GM19025 (cell line): ENCODE results near the gene GALNT8.
"Not testable (repeated sequence)": the region's sequence is repeated elsewhere in the genome, so short reads cannot be mapped to it uniquely, and the experiment has no call there.

ENCODE experiments used
- ATAC-seq: cut with Tn5 transposase; IDR thresholded peaks from one replicate; pipeline ENCODE4 v1.9.1; 2021; ENCODE audit warnings: mild to moderate bottlenecking, low read depth, moderate library complexity; ENCODE audit not compliant: unreplicated experiment

The GALNT8 gene, protein sequence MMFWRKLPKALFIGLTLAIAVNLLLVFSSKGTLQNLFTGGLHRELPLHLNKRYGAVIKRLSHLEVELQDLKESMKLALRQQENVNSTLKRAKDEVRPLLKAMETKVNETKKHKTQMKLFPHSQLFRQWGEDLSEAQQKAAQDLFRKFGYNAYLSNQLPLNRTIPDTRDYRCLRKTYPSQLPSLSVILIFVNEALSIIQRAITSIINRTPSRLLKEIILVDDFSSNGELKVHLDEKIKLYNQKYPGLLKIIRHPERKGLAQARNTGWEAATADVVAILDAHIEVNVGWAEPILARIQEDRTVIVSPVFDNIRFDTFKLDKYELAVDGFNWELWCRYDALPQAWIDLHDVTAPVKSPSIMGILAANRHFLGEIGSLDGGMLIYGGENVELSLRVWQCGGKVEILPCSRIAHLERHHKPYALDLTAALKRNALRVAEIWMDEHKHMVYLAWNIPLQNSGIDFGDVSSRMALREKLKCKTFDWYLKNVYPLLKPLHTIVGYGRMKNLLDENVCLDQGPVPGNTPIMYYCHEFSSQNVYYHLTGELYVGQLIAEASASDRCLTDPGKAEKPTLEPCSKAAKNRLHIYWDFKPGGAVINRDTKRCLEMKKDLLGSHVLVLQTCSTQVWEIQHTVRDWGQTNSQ

DNA sequence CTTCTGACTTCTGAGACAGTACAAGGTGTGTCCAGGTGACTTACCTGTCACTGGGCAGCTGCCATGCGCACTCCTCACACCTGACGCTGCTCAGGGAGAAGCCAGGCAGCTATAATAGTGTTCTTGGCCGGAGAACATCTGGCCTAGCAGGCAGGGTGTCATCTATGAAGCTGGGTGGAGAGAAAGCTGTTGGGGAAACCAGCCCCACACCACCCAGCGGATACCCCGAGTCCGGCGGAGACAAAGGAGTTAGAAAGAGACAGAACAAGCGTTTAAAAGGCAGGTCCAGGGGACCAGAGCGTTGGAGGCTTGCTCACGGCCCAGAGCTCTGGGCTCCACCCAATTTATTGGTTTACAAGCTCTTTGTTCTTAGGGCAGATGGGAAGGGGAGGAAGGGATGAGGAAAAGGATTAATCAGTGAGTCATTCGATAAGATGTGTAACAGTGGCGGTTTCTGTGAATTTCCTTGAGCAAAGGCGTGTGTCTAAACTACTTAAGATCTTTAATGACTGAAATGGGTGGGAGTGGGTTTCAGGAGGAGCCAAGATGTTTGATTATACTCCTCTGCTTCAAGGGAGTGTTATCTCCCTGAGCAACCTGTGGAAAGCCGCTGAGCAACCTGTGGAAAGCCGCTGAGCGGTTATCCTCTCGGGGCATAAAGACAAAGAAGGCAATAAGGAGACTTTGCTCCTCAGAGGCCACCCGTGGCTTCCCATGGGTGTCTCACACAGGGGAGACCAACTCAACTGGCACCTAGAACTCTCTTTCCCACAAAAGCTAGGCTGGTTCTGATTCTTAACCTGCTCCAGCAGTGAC, at the start of gene GALNT8:
TSS of gene GALNT8 (plus strand) at position 580 of the 816 bp plus-strand sequence. CDS start 278 bp downstream, outside the sequence.
- ATAC-seq = no peak

DNA sequence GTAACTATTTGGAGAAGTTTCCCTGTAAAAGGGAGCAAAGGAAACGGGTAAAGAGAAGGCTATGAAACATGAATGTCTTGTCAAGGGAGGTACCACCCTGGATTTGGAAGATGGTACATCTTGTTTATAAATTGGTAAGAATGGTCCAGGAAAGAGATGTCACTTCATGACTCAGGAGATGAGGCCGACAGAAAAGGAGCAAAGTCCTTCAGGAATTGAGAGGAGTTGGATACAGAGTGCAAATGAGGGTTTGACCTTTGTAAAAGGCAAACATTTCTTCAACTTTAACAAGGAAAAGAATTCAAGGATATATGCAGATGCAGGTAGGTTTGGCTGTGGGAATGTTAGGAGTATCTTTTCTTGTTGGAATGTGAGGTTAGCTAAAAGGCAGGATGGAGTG, 40.5 kb upstream of the GALNT8 start:
- no peak for ATAC-seq

DNA sequence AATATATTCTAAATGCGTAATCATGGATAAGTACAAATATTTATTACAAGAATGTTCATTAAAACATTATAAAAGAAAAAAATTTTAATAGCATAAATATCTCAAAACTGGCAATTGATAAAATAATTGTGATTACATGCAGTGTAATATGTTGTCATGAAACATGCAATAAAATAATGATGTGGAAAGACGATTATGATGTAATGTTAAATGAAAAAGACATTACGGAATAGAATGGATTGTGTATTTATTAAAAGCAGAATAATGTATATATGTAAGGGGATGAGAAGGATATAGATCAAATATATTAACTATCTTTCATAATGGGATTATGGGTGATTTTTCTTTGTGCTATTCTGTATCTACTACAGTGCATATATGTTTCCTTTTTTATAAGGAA, 38.5 kb upstream of the GALNT8 start:
- ATAC-seq = no peak

DNA sequence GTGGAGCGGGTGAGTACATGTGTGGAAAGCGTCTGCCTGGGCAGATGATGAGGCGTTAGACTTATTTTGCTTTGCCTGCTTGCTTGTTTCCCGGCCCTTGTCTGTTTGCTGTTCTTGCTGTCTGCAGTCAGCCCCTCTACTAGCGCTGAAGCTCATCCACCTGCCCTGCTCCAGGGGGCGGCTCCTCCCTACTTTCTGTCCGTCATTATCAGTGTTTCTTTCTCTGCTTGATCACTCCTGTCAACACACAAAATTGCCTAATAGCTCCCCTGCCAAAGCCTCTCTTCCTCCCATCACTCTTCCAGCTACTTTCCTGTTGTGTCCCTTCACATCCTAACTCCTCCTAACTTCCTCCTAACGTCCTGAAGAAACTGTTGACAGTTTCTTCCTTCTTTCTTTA, 34.9 kb upstream of the GALNT8 start:
- ATAC-seq = no peak

DNA sequence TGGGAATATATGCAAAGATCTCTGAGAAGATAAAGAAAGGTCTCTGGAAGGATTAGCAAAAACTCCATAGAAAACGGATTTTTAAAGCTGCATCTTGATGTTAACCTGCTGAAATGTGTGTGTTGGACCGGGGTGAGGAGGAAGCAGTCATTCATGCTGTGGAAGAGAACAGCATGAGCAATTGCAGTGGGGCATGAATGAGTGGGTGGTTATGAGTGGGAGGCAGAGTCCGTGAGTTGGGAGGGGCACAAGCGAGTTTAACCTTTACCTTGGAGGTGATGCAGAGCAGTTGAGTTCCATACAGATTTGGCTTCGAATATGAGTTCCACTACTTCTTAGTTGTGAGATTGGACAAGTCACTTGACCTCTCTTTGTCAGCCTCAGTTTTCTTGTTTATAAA, 29.4 kb upstream of the GALNT8 start:
- no peak for ATAC-seq

DNA sequence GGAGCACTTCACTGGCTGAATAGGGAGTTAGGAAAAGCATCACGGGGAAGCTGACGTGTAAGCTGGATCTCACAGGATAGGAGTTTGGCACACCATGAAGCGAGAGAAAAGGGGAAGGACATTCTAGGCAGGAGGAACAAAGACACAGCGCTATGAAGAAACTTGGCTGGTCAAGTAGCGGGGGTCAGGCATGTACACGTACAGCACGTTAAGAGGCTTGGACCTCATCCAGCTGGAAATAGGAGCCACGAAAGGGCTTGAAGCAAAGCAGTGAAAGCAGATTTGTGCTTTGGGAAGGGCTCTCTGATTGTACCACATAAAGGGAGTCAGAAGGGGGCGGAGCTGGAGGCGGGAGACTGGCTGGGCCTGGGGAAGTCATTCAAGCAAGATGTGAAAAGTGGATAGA, 19.6 kb upstream of the GALNT8 start:
- no peak for ATAC-seq

DNA sequence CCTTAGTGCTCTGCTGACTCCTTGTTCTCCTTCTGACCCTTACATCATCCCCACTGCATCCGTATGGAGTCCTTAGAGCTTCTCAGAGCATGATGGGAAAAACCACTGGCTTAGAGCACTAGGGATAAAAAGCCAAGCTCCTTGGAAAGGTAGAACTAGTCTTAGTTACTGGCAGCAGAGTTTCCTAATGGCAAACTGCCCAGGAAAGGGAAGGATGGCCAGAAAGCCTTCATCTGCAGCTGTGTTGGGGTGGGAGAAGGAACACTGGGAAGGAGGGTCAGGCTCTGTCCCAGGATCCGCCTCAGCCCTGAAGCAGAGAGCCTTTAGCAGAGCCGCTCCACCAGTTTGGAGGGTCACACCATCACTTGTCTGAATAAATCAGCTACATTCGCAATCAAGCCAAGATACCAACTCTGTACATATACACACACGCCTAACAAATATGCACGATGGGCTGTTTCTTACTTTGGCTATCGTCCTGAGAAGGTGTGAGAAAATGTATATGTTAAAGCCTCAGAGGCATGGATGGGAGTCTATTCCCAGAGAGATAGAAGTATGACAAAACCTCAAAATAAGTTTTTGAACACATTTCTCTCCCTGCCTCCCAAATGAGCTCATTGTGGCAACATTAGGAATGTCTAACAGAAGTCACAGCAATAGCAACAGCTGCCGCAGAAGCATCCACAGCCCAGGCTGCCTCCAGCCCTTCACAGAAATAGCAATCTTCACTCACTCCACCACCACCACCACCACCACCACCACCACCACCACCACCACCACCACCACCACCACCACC, 18.6 kb upstream of the GALNT8 start:
- ATAC-seq = no peak

DNA sequence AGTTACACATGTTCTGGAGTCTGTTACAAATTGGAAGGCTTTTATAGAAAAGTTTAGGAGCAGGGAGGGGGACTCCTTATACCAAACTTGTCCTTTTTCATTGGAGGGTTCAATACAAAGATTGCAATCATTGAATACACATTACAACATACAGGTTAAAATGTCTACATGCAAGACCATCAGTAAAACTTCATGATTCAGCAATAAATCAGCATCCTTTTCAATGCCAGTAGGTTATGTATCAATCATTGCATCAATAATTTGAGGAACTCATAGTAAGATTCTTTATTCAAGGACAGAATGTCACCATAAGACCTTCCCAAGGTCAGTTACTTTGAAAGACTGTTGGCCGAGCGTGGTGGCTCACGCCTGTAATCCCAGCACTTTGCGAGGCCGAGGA, 16.5 kb upstream of the GALNT8 start:
- no peak for ATAC-seq

DNA sequence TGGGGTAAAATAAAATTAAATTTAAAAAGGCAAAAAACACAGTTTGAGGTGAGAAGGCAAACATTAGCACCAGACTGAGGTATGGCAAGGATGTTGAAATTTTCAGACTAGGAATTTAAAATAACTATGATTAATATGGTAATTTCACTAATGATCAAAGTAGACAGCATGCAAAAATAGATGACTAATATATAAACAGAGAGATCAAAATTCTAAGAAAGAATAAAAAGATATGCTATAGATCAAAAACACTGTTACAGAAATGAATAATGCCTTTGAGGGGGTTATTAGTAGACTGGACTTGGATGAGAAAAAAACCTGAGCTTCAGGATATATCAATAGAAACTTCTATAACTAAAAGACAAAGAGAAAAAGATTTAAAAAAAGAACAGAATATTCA, 14.4 kb upstream of the GALNT8 start:
- ATAC-seq = no peak

DNA sequence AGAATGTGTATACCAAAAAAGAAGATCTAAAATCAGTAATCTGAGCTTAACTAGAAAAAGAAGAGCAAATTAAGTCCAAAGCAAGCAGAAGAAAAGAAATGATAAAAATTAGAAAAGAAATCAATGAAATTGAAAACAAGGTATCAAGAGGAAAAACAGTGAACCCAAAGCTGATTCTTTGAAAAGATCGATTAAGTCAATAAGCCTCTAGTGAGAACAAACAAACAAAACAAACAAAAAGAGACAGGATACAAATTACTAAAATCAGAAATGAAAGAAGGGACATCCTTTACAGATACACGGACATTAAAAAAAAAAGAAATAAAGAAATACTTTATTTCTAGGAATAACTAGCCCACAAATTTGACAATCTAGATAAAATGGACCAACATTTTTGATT, 12.9 kb upstream of the GALNT8 start:
- no peak for ATAC-seq

DNA sequence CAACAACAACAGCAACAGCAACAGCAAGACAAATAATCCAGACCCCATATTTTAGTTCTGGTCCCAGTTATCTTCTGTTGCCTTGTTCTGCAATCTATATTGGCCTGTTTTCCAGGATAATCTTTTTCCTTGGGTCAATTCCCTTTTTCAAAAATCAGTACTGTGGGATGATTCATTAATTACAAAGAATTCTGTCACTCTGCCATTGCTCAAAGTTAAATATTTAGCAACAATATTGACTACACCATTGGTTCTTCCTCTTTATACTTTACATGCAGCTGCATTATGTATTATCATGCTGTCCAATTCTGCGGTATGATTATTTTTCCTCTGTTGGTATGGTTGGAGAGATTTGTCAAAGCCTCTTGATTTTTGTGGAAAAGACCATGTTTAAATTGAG, 10.1 kb upstream of the GALNT8 start:
- no peak for ATAC-seq

DNA sequence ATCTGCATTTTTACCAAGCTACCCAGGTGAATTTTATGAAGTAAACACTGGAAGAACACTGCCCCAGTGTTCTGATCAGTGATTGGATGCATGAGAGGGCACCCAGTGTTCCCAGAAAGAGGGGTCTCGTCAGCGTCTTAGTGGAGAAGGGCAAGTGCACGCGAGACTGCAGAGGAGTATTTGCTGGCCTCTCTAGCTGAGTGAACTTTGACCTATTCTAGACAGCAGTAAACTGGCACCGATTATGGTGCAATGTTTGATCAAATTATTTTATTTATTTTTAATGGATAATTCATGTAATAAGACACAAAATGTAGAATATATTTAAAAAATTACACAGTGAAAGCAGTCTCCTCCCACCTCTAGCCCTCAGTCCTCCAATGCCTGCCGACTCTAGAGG, 5.3 kb upstream of the GALNT8 start:
- ATAC-seq = no peak

DNA sequence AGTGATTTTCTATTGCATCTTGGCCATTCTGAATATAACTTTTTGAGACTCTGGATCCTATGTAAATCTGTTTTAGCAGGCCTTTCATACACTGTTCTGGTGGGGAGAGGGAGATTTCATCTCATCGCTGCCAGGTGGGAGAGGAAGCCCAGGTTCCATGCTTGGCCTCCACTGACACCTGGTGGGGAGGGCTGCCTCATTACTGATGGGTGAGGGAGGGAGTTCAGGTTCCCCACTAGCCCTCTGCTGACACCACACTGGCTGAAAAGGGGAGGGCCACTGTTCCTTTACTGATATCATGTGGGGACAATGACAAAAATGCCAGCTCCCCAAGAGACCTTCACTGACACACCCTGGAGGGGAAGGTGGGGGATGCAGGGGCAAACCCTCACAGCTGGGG, 2.4 kb upstream of the GALNT8 start:
- ATAC-seq = no peak

DNA sequence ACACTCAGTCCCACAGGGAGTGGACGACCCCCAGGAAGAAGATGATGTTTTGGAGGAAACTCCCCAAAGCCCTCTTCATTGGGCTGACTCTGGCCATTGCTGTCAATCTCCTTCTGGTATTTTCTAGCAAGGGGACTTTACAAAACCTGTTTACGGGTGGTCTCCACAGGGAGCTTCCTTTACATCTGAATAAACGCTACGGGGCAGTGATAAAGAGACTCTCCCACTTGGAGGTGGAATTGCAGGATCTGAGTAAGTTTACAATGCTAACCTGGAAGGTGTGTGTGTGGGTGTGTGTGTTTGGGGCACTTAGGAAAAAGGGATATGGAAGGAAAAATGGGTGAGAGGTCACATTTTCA, 416 bp downstream of the GALNT8 start:
- no peak for ATAC-seq

DNA sequence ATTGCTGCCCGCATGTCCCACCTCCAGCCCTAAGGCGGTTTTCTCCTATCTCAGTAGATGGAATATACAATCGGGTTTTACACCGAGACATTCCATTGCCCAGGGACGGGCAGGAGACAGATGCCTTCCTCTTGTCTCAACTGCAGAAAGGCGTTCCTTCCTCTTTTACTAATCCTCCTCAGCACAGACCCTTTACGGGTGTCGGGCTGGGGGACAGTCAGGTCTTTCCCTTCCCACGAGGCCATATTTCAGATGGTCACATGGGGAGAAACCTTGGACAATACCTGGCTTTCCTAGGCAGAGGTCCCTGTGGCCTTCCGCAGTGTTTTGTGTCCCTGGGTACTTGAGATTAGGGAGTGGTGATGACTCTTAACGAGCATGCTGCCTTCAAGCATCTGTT, 1.4 kb downstream of the GALNT8 start:
- ATAC-seq = not testable (repeated sequence)

DNA sequence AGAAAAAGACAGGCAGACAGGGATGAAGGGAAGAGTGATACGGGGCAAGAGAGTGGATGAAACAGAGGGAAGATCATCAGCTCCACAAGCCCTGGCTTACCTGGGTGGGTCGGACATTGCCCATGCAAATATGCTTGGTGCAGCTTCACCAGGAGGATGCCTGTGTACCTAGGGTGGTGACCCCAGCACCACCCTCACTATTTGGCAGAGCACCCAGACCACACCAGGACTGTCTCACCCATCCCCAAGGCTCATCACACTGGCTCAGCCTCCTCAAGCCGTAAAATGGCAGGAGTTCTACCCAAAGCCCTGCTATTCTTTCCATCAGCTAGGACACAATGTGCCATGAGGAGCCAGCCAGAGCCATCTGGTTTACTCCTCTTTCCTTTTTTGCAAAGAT, 3.0 kb downstream of the GALNT8 start:
- ATAC-seq = no peak

DNA sequence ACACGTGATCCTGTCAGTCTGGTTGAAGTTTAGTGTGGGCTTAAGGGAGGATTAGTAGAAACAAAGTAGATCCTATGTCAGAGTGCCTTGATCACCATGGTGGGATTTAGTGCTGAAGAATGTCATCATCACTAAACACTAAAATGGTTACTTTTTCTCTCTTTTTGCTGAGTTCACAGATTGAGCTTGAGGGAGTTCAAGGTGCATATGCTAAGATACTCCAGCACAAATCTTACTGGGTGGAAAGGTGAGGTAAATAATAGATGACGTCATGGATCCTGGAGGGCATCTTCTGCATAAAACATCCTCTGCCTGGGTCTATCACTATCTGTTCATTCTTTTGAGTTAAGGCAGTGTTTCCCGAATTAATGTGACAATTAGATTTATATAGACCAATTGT, 4.9 kb downstream of the GALNT8 start:
- no peak for ATAC-seq

DNA sequence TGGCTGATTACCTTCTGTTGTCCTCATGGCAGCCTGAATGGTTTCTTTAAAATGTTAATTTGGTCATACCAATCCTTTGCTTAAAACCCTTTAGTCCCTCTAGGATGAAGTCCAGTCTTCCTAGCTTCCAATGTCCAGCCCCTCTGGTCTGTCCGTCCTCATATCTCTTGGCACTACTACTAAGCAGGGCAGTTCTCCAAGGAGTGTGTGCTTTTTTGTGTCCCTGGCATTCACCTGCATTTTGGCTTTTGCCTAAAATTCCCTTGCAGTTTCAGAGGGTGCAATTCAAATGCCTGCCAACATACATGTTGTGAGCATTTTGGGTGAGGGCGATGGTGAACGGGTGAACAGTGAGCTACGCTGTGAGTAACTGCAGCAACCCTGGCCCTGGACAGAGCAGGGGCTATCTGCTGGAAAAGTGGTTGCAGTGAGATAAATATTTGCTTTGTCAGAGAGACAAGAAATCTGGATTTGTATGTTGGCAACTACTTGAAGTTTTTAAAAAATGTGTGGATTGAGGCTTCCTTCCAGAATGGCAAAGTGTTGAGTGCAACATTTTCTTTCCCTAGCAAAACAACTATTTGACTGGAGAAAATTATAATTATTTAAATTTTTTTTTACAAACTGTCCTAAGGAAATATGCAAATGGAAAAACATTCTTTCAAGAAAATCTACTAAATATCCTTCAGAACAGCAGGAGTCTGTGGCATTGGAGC, 14.6 kb downstream of the GALNT8 start:
- ATAC-seq = no peak

DNA sequence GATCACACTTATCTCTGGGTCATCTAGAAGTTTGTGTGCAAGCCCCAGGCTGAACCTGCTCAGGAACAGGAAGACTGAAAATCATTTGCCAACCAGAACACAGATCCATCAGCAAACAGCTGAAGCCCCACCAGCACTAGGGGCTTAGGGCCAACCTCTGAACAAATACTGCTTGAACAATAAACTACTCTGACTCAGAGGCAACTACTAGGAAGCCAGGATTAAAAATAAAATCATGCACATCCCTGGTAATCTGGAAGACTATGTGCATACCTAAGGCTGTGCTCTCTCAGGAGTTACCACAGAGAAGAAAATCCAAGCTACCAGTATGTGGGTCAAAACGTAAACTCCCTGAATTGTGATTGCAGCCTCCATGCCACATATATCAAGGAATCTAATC, 15.9 kb downstream of the GALNT8 start:
- no peak for ATAC-seq

DNA sequence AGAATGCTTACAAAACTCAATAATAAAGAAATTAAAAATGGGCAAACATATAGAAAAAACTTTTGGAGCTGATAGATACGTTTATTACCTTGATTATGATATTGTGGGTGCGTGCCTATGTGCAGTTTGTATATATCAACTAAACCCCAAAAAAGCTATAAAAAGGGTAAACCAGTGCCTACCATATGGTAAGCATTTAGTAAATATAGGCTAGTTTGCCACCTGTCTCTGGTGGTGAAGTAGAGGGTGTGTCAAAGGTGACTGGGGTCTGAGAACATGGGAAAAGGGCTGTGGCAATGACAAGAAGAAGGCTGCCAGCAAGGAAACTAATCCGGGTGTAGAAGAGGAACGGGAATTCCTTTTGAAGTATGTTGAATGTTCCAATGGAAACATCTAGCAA, 18.3 kb downstream of the GALNT8 start:
- no peak for ATAC-seq
